ENCODE results near the gene NR2E1.

GRCh38 chr6:108193835-108194234 is 28.0 kb downstream of the NR2E1 start:
- TF ChIP-seq, protein P1, sequence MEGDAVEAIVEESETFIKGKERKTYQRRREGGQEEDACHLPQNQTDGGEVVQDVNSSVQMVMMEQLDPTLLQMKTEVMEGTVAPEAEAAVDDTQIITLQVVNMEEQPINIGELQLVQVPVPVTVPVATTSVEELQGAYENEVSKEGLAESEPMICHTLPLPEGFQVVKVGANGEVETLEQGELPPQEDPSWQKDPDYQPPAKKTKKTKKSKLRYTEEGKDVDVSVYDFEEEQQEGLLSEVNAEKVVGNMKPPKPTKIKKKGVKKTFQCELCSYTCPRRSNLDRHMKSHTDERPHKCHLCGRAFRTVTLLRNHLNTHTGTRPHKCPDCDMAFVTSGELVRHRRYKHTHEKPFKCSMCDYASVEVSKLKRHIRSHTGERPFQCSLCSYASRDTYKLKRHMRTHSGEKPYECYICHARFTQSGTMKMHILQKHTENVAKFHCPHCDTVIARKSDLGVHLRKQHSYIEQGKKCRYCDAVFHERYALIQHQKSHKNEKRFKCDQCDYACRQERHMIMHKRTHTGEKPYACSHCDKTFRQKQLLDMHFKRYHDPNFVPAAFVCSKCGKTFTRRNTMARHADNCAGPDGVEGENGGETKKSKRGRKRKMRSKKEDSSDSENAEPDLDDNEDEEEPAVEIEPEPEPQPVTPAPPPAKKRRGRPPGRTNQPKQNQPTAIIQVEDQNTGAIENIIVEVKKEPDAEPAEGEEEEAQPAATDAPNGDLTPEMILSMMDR (conservative IDR thresholded peaks at IDR 0.05), result no peak
- TF ChIP-seq EZH2 (IDR thresholded peaks at IDR 0.05; ENCODE audit: low read depth), result no peak
